ENCODE data around the gene NUDCD3. TPM values are rescaled to one million over a fixed set of nuclear protein-coding genes. Genes with fewer than 3 reads are reported as not detected.

NUDCD3 gene
- total RNA-seq, 1 experiment from 2014 or later, result 82.3 TPM

DNA sequence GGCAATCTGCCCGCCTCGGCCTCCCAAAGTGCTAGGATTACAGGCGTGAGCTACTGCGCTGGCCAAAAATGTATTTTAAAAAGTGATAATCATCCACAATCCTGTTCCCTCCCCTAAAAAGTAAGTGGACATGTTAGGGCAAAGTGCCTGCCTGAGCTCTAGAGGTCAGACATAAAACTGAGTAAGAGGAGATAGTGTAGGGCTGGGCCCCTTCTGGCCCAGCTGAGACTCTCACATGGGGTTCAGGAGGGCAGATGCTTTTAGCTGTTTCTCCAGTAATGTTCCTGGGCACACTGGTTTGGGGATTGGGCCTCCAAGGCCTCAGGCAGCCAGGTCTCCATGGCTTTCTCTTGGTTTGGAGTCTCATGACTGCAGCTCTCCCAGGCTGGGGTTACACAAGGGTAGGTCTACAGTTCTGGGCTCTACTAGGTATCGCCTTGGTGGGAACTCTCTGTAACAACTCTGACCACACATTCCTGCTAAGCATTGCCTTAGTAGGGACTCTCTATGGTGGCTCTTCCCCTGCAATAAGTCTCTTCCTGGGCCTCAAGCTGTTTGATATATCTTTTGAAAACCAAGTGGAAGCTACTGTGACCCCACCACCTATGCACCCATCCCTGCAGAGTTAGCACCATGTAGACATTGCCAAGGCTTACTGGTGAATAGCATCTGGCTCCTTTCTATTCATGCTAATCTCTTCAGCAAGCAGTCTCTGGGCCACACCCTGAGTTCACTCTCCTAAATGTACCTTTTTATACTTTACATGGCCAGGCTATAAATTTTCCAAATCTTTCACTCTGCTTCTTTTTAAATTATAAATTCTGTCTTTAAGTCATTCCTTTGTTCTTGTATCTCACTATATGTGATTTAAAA, 6.9 kb upstream of the NUDCD3 start:
- H4K20me1 ChIP-seq (ENCODE audit: low read length), result no peaks in the 10 kb centered on the region
- CTCF ChIA-PET, result no interaction called here
- ATAC-seq (no peak), DNase-seq (no peak)
- intact Hi-C loops (cut with micrococcal nuclease), result no loop called here
- no peaks in the 10 kb centered on the region for H3K79me2 ChIP-seq (ENCODE audit: low read length)
- H3K27ac ChIP-seq (ENCODE audit: low read length), result no peak overlapping the region
- H3K4me2 ChIP-seq (ENCODE audit: low read length), result no peak overlapping the region
- H3K9me2 ChIP-seq (replicated peaks; ENCODE audit: low read length), result no peaks in the 10 kb centered on the region
- H3K27me3 ChIP-seq (ENCODE audit: low read length), result no peaks in the 10 kb centered on the region
- H3K4me3 ChIP-seq (ENCODE audit: low read length), result no peak overlapping the region
- no peaks in the 10 kb centered on the region for H3F3A ChIP-seq (ENCODE audit: low read length, unreplicated experiment)
- no TSS peak for BruUV-seq (replicated peaks)
- no peaks in the 10 kb centered on the region for H3K4me1 ChIP-seq (ENCODE audit: insufficient read depth, low read length)
- POLR2A ChIA-PET (ENCODE audit: unreplicated experiment), result no interaction called here
- H3K9ac ChIP-seq (ENCODE audit: low read length), result no peak overlapping the region
- H3K36me3 ChIP-seq (ENCODE audit: low read depth, low read length), result no peaks in the 10 kb centered on the region
- TF ChIP-seq, protein P1, sequence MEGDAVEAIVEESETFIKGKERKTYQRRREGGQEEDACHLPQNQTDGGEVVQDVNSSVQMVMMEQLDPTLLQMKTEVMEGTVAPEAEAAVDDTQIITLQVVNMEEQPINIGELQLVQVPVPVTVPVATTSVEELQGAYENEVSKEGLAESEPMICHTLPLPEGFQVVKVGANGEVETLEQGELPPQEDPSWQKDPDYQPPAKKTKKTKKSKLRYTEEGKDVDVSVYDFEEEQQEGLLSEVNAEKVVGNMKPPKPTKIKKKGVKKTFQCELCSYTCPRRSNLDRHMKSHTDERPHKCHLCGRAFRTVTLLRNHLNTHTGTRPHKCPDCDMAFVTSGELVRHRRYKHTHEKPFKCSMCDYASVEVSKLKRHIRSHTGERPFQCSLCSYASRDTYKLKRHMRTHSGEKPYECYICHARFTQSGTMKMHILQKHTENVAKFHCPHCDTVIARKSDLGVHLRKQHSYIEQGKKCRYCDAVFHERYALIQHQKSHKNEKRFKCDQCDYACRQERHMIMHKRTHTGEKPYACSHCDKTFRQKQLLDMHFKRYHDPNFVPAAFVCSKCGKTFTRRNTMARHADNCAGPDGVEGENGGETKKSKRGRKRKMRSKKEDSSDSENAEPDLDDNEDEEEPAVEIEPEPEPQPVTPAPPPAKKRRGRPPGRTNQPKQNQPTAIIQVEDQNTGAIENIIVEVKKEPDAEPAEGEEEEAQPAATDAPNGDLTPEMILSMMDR (conservative IDR thresholded peaks at IDR 0.05; ENCODE audit: low read depth, low read length), result no peak
- H3K9me3 ChIP-seq (ENCODE audit: low read length), result no peaks in the 10 kb centered on the region
- H2AFZ ChIP-seq (ENCODE audit: low read length), result no peak overlapping the region

DNA sequence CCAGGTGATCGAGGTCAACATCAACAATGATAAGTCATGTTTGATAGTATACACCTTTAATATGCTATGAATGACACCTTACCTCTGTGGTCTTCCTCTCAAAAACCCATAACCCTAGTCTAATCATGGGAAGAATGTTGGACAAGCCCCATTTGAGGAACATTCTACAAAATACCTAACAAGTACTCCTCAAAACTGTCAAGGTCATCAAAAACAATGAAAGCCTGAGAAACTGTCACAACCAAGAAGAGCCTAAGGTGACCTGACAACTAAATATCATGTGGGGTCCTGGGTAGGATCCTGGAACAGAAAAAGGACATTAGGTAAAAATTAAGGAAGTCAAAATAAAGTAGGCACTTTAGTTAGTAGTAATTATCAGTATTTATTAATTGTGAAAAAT, 5.9 kb upstream of the NUDCD3 start:
- CTCF ChIA-PET, result no interaction called here
- no TSS peak for BruUV-seq (replicated peaks)

GRCh38 chr7:44494960-44495359, 4.5 kb upstream of the NUDCD3 start:
- DNase-seq, result no peak
- intact Hi-C loops (cut with micrococcal nuclease), result no loop called here

More for the DNA sequence above, 5.9 kb upstream of the NUDCD3 start:
- Histone ChIP-seq H4K20me1 (ENCODE audit: low read length) (no peaks in the 10 kb centered on the region), H3K9me3 (ENCODE audit: low read length) (no peaks in the 10 kb centered on the region), H3K79me2 (ENCODE audit: low read length) (no peaks in the 10 kb centered on the region), H3K27me3 (ENCODE audit: low read length) (no peaks in the 10 kb centered on the region), H3K4me3 (ENCODE audit: low read length) (no peak overlapping the region), H3K27ac (ENCODE audit: low read length) (no peak overlapping the region), H2AFZ (ENCODE audit: low read length) (no peak overlapping the region), H3K4me2 (ENCODE audit: low read length) (no peak overlapping the region), H3K9me2 (replicated peaks; ENCODE audit: low read length) (no peaks in the 10 kb centered on the region), H3K36me3 (ENCODE audit: low read depth, low read length) (no peaks in the 10 kb centered on the region), H3F3A (ENCODE audit: low read length, unreplicated experiment) (no peaks in the 10 kb centered on the region), H3K9ac (ENCODE audit: low read length) (no peak overlapping the region), H3K4me1 (ENCODE audit: insufficient read depth, low read length) (peaks cover 1% of the 10 kb centered on the region)
- POLR2A ChIA-PET (ENCODE audit: unreplicated experiment), result interaction anchor here (0.6 kb wide), 1 partner anchor 31 kb away, joined by 5 read pairs; no protein-coding TSS in a partner anchor
- intact Hi-C loops (cut with micrococcal nuclease), result no loop called here
- TF ChIP-seq, protein P1 (conservative IDR thresholded peaks at IDR 0.05; ENCODE audit: low read depth, low read length), result no peak
- TF ChIP-seq EZH2 (IDR thresholded peaks at IDR 0.05; ENCODE audit: low read length, unreplicated experiment), result no peak
- TF ChIP-seq EZH2phosphoT487 (IDR thresholded peaks at IDR 0.05; ENCODE audit: borderline replicate concordance, low read length), result no peak
- no peak for DNase-seq
- ATAC-seq, result no peak

More at GRCh38 chr7:44494960-44495359, 4.5 kb upstream of the NUDCD3 start:
- no TSS peak for BruUV-seq (replicated peaks)
- no peak for ATAC-seq
- H4K20me1 ChIP-seq (ENCODE audit: low read length), result no peaks in the 10 kb centered on the region
- H3K4me3 ChIP-seq (ENCODE audit: low read length), result no peak overlapping the region
- H3K9ac ChIP-seq (ENCODE audit: low read length), result no peak overlapping the region
- no peak overlapping the region for H3K27ac ChIP-seq (ENCODE audit: low read length)
- H3F3A ChIP-seq (ENCODE audit: low read length, unreplicated experiment), result no peaks in the 10 kb centered on the region
- TF ChIP-seq, protein P1 (conservative IDR thresholded peaks at IDR 0.05; ENCODE audit: low read depth, low read length), result no peak
- TF ChIP-seq EZH2phosphoT487 (IDR thresholded peaks at IDR 0.05; ENCODE audit: borderline replicate concordance, low read length) (no peak), EZH2 (IDR thresholded peaks at IDR 0.05; ENCODE audit: low read length, unreplicated experiment) (no peak)
- no peak overlapping the region for H2AFZ ChIP-seq (ENCODE audit: low read length)
- no peaks in the 10 kb centered on the region for H3K36me3 ChIP-seq (ENCODE audit: low read depth, low read length)
- no peaks in the 10 kb centered on the region for H3K9me2 ChIP-seq (replicated peaks; ENCODE audit: low read length)
- POLR2A ChIA-PET (ENCODE audit: unreplicated experiment), result no interaction called here
- H3K79me2 ChIP-seq (ENCODE audit: low read length), result peaks cover 3% of the 10 kb centered on the region
- CTCF ChIA-PET, result no interaction called here
- H3K27me3 ChIP-seq (ENCODE audit: low read length), result no peaks in the 10 kb centered on the region
- no peak overlapping the region for H3K4me2 ChIP-seq (ENCODE audit: low read length)
- H3K9me3 ChIP-seq (ENCODE audit: low read length), result no peaks in the 10 kb centered on the region
- H3K4me1 ChIP-seq (ENCODE audit: insufficient read depth, low read length), result peaks cover 7% of the 10 kb centered on the region

Measured in PC-3 (cell line).